CD14-positive monocyte (primary cell): ENCODE results near the gene TNFRSF6B. TPM values are rescaled to one million over a fixed set of nuclear protein-coding genes. Genes with fewer than 3 reads are reported as not detected.
"Not testable (repeated sequence)": the region's sequence is repeated elsewhere in the genome, so short reads cannot be mapped to it uniquely, and the experiment has no call there.

ENCODE experiments used
- DNase-seq, 3 donors: peaks; one replicate each; pipeline ENCODE4 v3.0.0-alpha.2; 2011 to 2022
- H2AFZ ChIP-seq: 2 replicates; pipeline ENCODE4 v1.6.0; 2012; ENCODE audit warnings: mild to moderate bottlenecking, low read depth, low read length, inconsistent platforms; ENCODE audit not compliant: insufficient read depth, poor library complexity, severe bottlenecking
- H3K27ac ChIP-seq, 2 donors: 1 replicate in 1 of 2; 2 replicates in 1 of 2; pipeline ENCODE4 v1.5.1; 2012 to 2013; ENCODE audit warnings: low read length in 2 of 2, control low read depth in 1 of 2, inconsistent platforms in 1 of 2, low read depth in 1 of 2, mild to moderate bottlenecking in 1 of 2
- H3K27me3 ChIP-seq, 2 donors: one replicate each; pipeline versions ENCODE4 v1.6.0 to v1.6.1; 2011 to 2013; ENCODE audit warnings: low read length in 2 of 2; ENCODE audit not compliant: control insufficient read depth in 2 of 2, insufficient read depth in 2 of 2
- H3K36me3 ChIP-seq, 2 donors: replicated peaks in 1 of 2; 1 replicate in 1 of 2; 2 replicates in 1 of 2; pipeline versions ENCODE4 v1.5.1 to v1.6.1; 2012 to 2013; ENCODE audit warnings: low read length in 2 of 2, control low read depth in 1 of 2, inconsistent platforms in 1 of 2, mild to moderate bottlenecking in 1 of 2; ENCODE audit not compliant: insufficient read depth in 2 of 2, control insufficient read depth in 1 of 2
- H3K4me1 ChIP-seq, 2 donors: 1 replicate in 1 of 2; 2 replicates in 1 of 2; pipeline versions ENCODE4 v1.5.1 to v1.6.1; 2012 to 2013; ENCODE audit warnings: low read length in 2 of 2, control low read depth in 1 of 2, inconsistent platforms in 1 of 2, mild to moderate bottlenecking in 1 of 2, moderate library complexity in 1 of 2; ENCODE audit not compliant: insufficient read depth in 2 of 2, control insufficient read depth in 1 of 2
- H3K4me2 ChIP-seq: replicated peaks from 2 replicates; pipeline ENCODE3; 2012; ENCODE audit warnings: low read length, moderate library complexity, mild to moderate bottlenecking; ENCODE audit not compliant: poor library complexity, severe bottlenecking; ENCODE audit errors: extremely low read depth
- H3K4me3 ChIP-seq, 3 experiments: fragments of 200-600 bp in 1 of 3; sonication (generic) in 1 of 3; replicated peaks in 1 of 3; 1 replicate in 2 of 3; 2 replicates in 1 of 3; pipeline ENCODE4 v1.5.1; 2011 to 2013; ENCODE audit warnings: low read length in 3 of 3, mild to moderate bottlenecking in 3 of 3, control low read depth in 2 of 3, low read depth in 2 of 3, inconsistent platforms in 1 of 3, moderate library complexity in 1 of 3
- H3K79me2 ChIP-seq: 2 replicates; pipeline ENCODE4 v1.6.0; 2012; ENCODE audit warnings: mild to moderate bottlenecking, control low read depth, inconsistent platforms, low read length, moderate library complexity; ENCODE audit not compliant: insufficient read depth
- H3K9ac ChIP-seq: 2 replicates; pipeline ENCODE4 v1.6.0; 2017; ENCODE audit warnings: low read length, mild to moderate bottlenecking; ENCODE audit not compliant: insufficient read depth, poor library complexity, severe bottlenecking
- H3K9me3 ChIP-seq, 2 donors: replicated peaks in 1 of 2; 1 replicate in 1 of 2; 2 replicates in 1 of 2; pipeline versions ENCODE4 v1.5.1 to v1.6.1; 2012 to 2013; ENCODE audit warnings: low read length in 2 of 2, control low read depth in 1 of 2; ENCODE audit not compliant: control insufficient read depth in 1 of 2, insufficient read depth in 1 of 2
- H4K20me1 ChIP-seq: 2 replicates; pipeline ENCODE4 v1.6.0; 2012; ENCODE audit warnings: mild to moderate bottlenecking, low read length, control low read depth, moderate library complexity; ENCODE audit not compliant: insufficient read depth
- H3K27ac Mint-ChIP-seq, 7 donors: one replicate each; pipeline ENCODE4 v1.8.0; 2020; ENCODE audit warnings: mild to moderate bottlenecking in 7 of 7, mixed read lengths in 7 of 7, moderate library complexity in 6 of 7, inconsistent platforms in 2 of 7
- H3K27me3 Mint-ChIP-seq, 3 donors: one replicate each; pipeline ENCODE4 v1.8.0; 2021 to 2022; ENCODE audit warnings: low read depth in 3 of 3, mild to moderate bottlenecking in 3 of 3, mixed read lengths in 3 of 3, moderate library complexity in 3 of 3, inconsistent platforms in 1 of 3
- H3K36me3 Mint-ChIP-seq, 2 donors: one replicate each; pipeline ENCODE4 v1.8.0; 2020; ENCODE audit warnings: mixed read lengths in 2 of 2, inconsistent platforms in 1 of 2, mild to moderate bottlenecking in 1 of 2
- H3K4me1 Mint-ChIP-seq: one replicate; pipeline ENCODE4 v1.8.0; 2020; ENCODE audit warnings: mild to moderate bottlenecking, mixed read lengths
- H3K4me3 Mint-ChIP-seq, 2 donors: one replicate each; pipeline ENCODE4 v1.8.0; 2020; ENCODE audit warnings: mild to moderate bottlenecking in 2 of 2, mixed read lengths in 2 of 2, moderate library complexity in 1 of 2
- H3K9me3 Mint-ChIP-seq, 7 donors: one replicate each; pipeline ENCODE4 v1.8.0; 2020 to 2022; ENCODE audit warnings: mixed read lengths in 7 of 7, mild to moderate bottlenecking in 6 of 7, moderate library complexity in 6 of 7, inconsistent platforms in 2 of 7
- WGBS: methylation state at CpG from one replicate; pipeline ENCODE4 v1.1.5; 2013; ENCODE audit warnings: missing lambda C conversion rate; ENCODE audit not compliant: insufficient coverage; 5-methylcytosine and 5-hydroxymethylcytosine counted together
- intact Hi-C, 2 donors: fragments of 100-400 bp; cut with micrococcal nuclease; formaldehyde crosslinking; loops; one replicate each; pipeline versions ENCODE4 v1.15.0 to v1.15.1; 2023
- polyA plus RNA-seq, 3 donors: library from polyadenylated mRNA; depleted of rRNA in 1 of 3; unstranded in 2 of 3; stranded (reverse) in 1 of 3; fragments of 300-500 nt in 2 of 3; fragments of >200 nt in 1 of 3; fragmentation: Illumina TruSeq in 2 of 3; gene quantifications; 1 replicate in 2 of 3; 2 replicates in 1 of 3; pipeline ENCODE4 v1.2.3, GENCODE V29; 2012 to 2021
- TF ChIP-seq, protein P1 (sequence below): fragments of 200-600 bp; IDR thresholded peaks from one replicate; pipeline ENCODE4 v1.8.0; 2022; ENCODE audit warnings: antibody characterized with exemption, mild to moderate bottlenecking

TNFRSF6B gene
- polyA plus RNA-seq, 3 donors = 6.5 TPM; not detected in 2

DNA sequence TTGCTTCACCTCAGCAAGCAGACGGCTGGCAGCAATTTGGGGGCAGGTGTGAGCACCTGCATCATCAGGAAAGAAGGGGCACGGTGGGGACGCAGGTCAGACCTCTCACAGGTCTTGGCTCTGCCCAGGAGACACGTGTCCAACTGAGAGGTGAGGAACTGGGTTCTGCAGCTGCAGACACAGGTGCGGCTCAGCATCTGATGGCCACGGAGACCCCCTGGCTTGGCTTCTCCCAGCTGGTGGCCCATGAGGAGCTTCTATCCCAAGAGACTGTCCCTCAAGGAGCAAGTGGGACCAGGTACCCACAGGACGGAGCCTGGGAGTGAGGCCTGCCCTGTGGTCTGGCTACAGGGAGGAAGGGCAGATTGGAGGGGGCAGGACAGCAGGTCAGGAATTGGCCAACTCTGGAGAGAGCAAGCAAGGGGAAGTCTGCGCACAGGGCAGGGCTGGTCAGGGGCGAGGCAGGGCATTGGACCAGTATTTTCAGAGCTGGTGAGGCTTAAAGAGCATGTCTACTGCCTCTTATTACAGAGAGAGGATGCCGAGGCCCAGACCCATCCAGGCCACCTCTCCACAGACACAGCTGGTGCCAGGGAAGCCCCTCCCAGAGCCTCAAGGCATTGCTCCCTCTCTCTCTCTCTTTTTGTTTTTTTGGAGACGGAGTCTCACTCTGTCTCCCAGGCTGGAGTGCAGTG lies 47.4 kb upstream of the TNFRSF6B start:
- H3K9me3 ChIP-seq = peaks cover 0 to 7% of the 10 kb centered on the region in 2 donors
- peaks cover 20 to 39% (median 30%) of the 10 kb centered on the region in 3 donors for H3K27me3 Mint-ChIP-seq
- peaks cover 0 to 3% of the 10 kb centered on the region in 2 donors for H3K36me3 Mint-ChIP-seq
- no peak for DNase-seq
- H3K4me1 ChIP-seq = peaks cover 15 to 24% of the 10 kb centered on the region in 2 donors
- no peak overlapping the region for H3K9ac ChIP-seq
- WGBS = 87% methylated on average over 11 of the region's 11 CpGs
- peaks cover 16 to 24% of the 10 kb centered on the region in 2 donors for H3K27me3 ChIP-seq
- H4K20me1 ChIP-seq = no peaks in the 10 kb centered on the region
- peaks cover 13% of the 10 kb centered on the region for H3K4me1 Mint-ChIP-seq
- H3K79me2 ChIP-seq = no peaks in the 10 kb centered on the region
- H3K9me3 Mint-ChIP-seq = peaks cover 0 to 8% (median 3%) of the 10 kb centered on the region in 7 donors
- H3K27ac ChIP-seq = no peak overlapping the region
- no peaks in the 10 kb centered on the region for H3K36me3 ChIP-seq
- no peak overlapping the region for H3K4me3 ChIP-seq
- no peak overlapping the region for H3K4me3 Mint-ChIP-seq
- TF ChIP-seq, protein P1, sequence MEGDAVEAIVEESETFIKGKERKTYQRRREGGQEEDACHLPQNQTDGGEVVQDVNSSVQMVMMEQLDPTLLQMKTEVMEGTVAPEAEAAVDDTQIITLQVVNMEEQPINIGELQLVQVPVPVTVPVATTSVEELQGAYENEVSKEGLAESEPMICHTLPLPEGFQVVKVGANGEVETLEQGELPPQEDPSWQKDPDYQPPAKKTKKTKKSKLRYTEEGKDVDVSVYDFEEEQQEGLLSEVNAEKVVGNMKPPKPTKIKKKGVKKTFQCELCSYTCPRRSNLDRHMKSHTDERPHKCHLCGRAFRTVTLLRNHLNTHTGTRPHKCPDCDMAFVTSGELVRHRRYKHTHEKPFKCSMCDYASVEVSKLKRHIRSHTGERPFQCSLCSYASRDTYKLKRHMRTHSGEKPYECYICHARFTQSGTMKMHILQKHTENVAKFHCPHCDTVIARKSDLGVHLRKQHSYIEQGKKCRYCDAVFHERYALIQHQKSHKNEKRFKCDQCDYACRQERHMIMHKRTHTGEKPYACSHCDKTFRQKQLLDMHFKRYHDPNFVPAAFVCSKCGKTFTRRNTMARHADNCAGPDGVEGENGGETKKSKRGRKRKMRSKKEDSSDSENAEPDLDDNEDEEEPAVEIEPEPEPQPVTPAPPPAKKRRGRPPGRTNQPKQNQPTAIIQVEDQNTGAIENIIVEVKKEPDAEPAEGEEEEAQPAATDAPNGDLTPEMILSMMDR = no peak
- intact Hi-C loops = no loop called here
- no peak overlapping the region for H2AFZ ChIP-seq
- H3K27ac Mint-ChIP-seq = no peak overlapping the region
- no peak overlapping the region for H3K4me2 ChIP-seq

DNA sequence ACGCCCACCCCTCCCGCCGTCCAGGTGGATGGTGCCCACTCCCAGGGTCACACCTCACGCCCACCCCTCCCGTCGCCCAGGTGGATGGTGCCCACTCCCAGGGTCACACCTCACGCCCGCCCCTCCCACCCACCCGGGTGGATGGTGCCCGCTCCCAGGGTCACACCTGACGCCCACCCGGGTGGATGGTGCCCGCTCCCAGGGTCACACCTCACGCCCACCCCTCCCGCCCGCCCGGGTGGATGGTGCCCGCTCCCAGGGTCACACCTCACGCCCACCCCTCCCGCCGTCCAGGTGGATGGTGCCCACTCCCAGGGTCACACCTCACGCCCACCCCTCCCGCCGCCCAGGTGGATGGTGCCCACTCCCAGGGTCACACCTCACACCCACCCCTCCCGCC lies 46.0 kb upstream of the TNFRSF6B start:
- H4K20me1 ChIP-seq, DNase-seq, H3K36me3 ChIP-seq, H3K4me3 ChIP-seq, H3K4me2 ChIP-seq, H3K9me3 Mint-ChIP-seq, H3K9me3 ChIP-seq, intact Hi-C loops, H2AFZ ChIP-seq, H3K4me3 Mint-ChIP-seq, H3K27ac Mint-ChIP-seq, H3K27ac ChIP-seq, H3K79me2 ChIP-seq, H3K36me3 Mint-ChIP-seq, H3K9ac ChIP-seq: not testable (repeated sequence)
- Mint-ChIP-seq H3K27me3 (peaks cover 21 to 41% (median 36%) of the 10 kb centered on the region in 3 donors), H3K4me1 (peaks cover 15% of the 10 kb centered on the region)
- H3K27me3 ChIP-seq = peaks cover 16 to 33% of the 10 kb centered on the region in 2 donors
- H3K4me1 ChIP-seq = peaks cover 16 to 25% of the 10 kb centered on the region in 2 donors
- 95% methylated on average over 4 of the region's 25 CpGs for WGBS
